OCI-LY1 (cell line): Measurements from ENCODE around the gene SMYD2.

ENCODE experiments used
- CTCF ChIP-seq: fragments of 200-600 bp; sonication (generic), shearing (Covaris generic); IDR thresholded peaks from 2 replicates; pipeline ENCODE4 v1.5.1; 2017; ENCODE audit warnings: mild to moderate bottlenecking, antibody characterized with exemption, low read length, moderate library complexity, mixed read lengths
- EZH2 ChIP-seq: fragments of 200-600 bp; sonication (generic), shearing (Covaris generic); IDR thresholded peaks from 2 replicates; pipeline ENCODE4 v1.8.0; 2017; ENCODE audit warnings: borderline replicate concordance, mixed run types, mild to moderate bottlenecking, antibody characterized with exemption, low read length, moderate library complexity, mixed read lengths

- no peak for TF ChIP-seq CTCF
- no peak for TF ChIP-seq EZH2
Observed at GRCh38 chr1:214316593-214316992, 35.6 kb downstream of the SMYD2 start.
